ENCODE data around the gene PRSS27.

DNA sequence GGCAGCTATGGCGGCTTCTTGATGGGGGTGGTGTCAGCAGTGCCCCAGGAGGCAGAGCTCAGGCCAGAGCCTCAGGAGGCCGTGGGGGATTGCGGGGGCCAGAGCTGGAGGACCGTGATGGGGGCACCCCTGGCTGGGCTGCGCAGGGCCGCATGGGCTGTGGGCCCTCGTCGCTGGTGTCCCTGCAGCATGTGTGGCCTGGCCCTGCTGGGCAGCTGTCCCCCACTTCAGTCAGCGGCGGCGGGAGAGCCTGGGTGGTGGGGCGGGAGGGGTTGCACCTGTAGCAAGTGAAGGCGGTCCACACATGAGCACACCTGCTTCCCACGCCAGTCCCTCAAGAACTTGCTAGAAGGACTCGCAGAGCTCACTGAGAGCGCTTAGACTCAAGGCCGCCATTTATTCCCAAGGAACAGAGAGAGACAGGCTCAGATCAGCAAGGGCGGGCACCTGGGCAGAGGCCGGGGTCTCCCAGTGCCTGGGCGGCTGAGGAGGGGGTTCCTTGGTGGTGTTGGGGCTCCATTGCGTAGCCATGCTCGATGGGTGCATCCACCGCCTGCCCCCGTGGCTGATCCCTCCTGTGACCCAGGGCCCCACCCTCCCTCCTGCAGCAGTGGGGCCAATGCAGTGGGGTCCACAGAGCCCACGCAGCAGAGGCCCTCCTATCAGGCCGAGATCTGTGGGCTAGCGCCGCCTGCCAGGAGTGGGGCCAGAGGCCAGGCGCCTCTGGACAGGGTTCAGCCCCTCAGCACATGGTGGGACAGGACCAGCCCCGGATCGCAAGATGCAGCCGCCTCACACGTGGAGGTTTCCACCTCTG is 15.7 kb downstream of the PRSS27 start:
- TF ChIP-seq, protein P1, sequence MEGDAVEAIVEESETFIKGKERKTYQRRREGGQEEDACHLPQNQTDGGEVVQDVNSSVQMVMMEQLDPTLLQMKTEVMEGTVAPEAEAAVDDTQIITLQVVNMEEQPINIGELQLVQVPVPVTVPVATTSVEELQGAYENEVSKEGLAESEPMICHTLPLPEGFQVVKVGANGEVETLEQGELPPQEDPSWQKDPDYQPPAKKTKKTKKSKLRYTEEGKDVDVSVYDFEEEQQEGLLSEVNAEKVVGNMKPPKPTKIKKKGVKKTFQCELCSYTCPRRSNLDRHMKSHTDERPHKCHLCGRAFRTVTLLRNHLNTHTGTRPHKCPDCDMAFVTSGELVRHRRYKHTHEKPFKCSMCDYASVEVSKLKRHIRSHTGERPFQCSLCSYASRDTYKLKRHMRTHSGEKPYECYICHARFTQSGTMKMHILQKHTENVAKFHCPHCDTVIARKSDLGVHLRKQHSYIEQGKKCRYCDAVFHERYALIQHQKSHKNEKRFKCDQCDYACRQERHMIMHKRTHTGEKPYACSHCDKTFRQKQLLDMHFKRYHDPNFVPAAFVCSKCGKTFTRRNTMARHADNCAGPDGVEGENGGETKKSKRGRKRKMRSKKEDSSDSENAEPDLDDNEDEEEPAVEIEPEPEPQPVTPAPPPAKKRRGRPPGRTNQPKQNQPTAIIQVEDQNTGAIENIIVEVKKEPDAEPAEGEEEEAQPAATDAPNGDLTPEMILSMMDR (conservative IDR thresholded peaks at IDR 0.05; ENCODE audit: low read length): no peak
- no peak for TF ChIP-seq EZH2phosphoT487 (IDR thresholded peaks at IDR 0.05; ENCODE audit: borderline replicate concordance)

Data from Loucy (cell line).